GM12878 (cell line): ENCODE measurements around the gene CLTCL1. TPM values are rescaled to one million over a fixed set of nuclear protein-coding genes. Genes with fewer than 3 reads are reported as not detected.

Source experiments
- ATAC-seq: fragments of 200-7000 bp; cut with Tn5 transposase; 3 replicates; pipeline ENCODE4 v1.9.1; 2020; ENCODE audit warnings: mild to moderate bottlenecking, moderate library complexity
- BruUV-seq: library from RNA; stranded (reverse); fragments of 400-500 nt; replicated peaks from 2 replicates; lab custom pipeline; 2021; lab: Mats Ljungman, UMichigan
- CTCF ChIA-PET: fragments of 300-600 bp; sonication (Branson Sonifier 250); formaldehyde crosslinking; extraction: SDS; loops from one replicate; lab custom pipeline; 2021; ENCODE audit warnings: inconsistent platforms; lab: Yijun Ruan, JAX
- POLR2A ChIA-PET: fragments of 350-600 bp; formaldehyde crosslinking; extraction: SDS; loops from one replicate; lab custom pipeline; 2021; ENCODE audit warnings: inconsistent platforms; lab: Charles Lee
- RAD21 ChIA-PET: fragments of 300-600 bp; sonication (Branson Sonifier 250); formaldehyde crosslinking; loops from one replicate; lab custom pipeline; 2023; ENCODE audit warnings: antibody characterized with exemption; ENCODE audit not compliant: unreplicated experiment; lab: Charles Lee
- SMC1A ChIA-PET: fragments of 300-600 bp; sonication (Branson Sonifier 250); formaldehyde crosslinking; loops from one replicate; lab custom pipeline; 2023; ENCODE audit not compliant: unreplicated experiment, uncharacterized antibody; lab: Charles Lee
- DNase-seq: peaks from one replicate; pipeline ENCODE4 v3.0.0-alpha.2; 2011; ENCODE audit warnings: low read depth, low spot score
- FAIRE-seq: peaks from 3 replicates; lab custom pipeline; 2011; peaks lifted over from hg19 to GRCh38; lab: Jason Lieb, UNC
- H2AFZ ChIP-seq: 2 replicates; pipeline ENCODE4 v1.6.0; 2011; ENCODE audit warnings: low read depth, low read length, control low read depth; ENCODE audit not compliant: control insufficient read depth
- H3K27ac ChIP-seq: 2 replicates; pipeline ENCODE4 v1.5.1; 2011; ENCODE audit warnings: control low read depth; ENCODE audit not compliant: control insufficient read depth, insufficient read depth
- H3K27me3 ChIP-seq, 2 experiments: replicated peaks in 1 of 2; 2 replicates each; pipeline versions ENCODE4 v1.6.0 to v1.6.1; 2011; ENCODE audit warnings: low read length in 1 of 2; ENCODE audit not compliant: control insufficient read depth in 2 of 2, insufficient read depth in 2 of 2
- H3K36me3 ChIP-seq, 2 experiments: 2 replicates each; pipeline ENCODE4 v1.5.1; 2011; ENCODE audit warnings: low read length in 1 of 2; ENCODE audit not compliant: control insufficient read depth in 2 of 2, insufficient read depth in 2 of 2
- H3K4me1 ChIP-seq: 2 replicates; pipeline ENCODE4 v1.6.1; 2011; ENCODE audit warnings: mild to moderate bottlenecking, low read length, moderate library complexity, mixed read lengths; ENCODE audit not compliant: control insufficient read depth, insufficient read depth
- H3K4me2 ChIP-seq: 2 replicates; pipeline ENCODE4 v1.6.0; 2011; ENCODE audit warnings: control low read depth; ENCODE audit not compliant: control insufficient read depth, insufficient read depth
- H3K4me3 ChIP-seq: fragments of 200-600 bp; sonication (generic); 2 replicates; pipeline ENCODE4 v1.5.1; 2016
- H3K79me2 ChIP-seq: 2 replicates; pipeline ENCODE4 v1.6.0; 2011; ENCODE audit warnings: low read length; ENCODE audit not compliant: control insufficient read depth, insufficient read depth
- H3K9ac ChIP-seq: 2 replicates; pipeline ENCODE4 v1.8.0; 2011; ENCODE audit warnings: low read length, control low read depth, mixed read lengths; ENCODE audit not compliant: control insufficient read depth, insufficient read depth
- H3K9me3 ChIP-seq: replicated peaks from 3 replicates; pipeline ENCODE4 v1.5.1; 2011; ENCODE audit warnings: mild to moderate bottlenecking, low read length; ENCODE audit not compliant: control insufficient read depth, insufficient read depth
- H4K20me1 ChIP-seq: 2 replicates; pipeline ENCODE4 v1.6.0; 2011; ENCODE audit not compliant: control insufficient read depth, insufficient read depth
- E2F4 ChIP-seq: IDR thresholded peaks from 2 replicates; pipeline ENCODE4 v1.6.1; 2012; ENCODE audit warnings: low read depth, low read length, improper control_type of control experiment
- NFXL1 ChIP-seq: fragments of 450-650 bp; IDR thresholded peaks from 2 replicates; pipeline ENCODE4 v1.6.1; 2017; ENCODE audit warnings: antibody characterized with exemption, mild to moderate bottlenecking, borderline replicate concordance
- RUNX3 ChIP-seq: IDR thresholded peaks from 2 replicates; pipeline ENCODE4 v1.6.1; 2012; ENCODE audit warnings: low read length, inconsistent platforms
- ZBED1 ChIP-seq: IDR thresholded peaks from 2 replicates; pipeline ENCODE4 v1.6.1; 2016; ENCODE audit warnings: borderline replicate concordance
- WGBS: methylation state at CpG from one replicate; pipeline ENCODE4 v1.1.6; 2016; ENCODE audit warnings: low lambda C conversion rate; ENCODE audit not compliant: insufficient replicate concordance, insufficient coverage; ENCODE audit errors: missing lambda C conversion rate; 5-methylcytosine and 5-hydroxymethylcytosine counted together
- in situ Hi-C: fragments of 300-500 bp; cut with MboI; formaldehyde crosslinking; loops from 9 replicates; pipeline ENCODE4 v1.14.3; 2018; ENCODE audit warnings: mixed read lengths
- intact Hi-C: fragments of 100-400 bp; cut with micrococcal nuclease; formaldehyde crosslinking; loops from one replicate; pipeline ENCODE4 v1.14.2; 2022; ENCODE audit not compliant: unreplicated experiment
- polyA plus RNA-seq, 11 experiments: library from polyadenylated mRNA; depleted of rRNA in 4 of 11; unstranded in 6 of 11; stranded (reverse) in 5 of 11; fragments of >200 nt; fragmentation: Nextera tagmentation in 4 of 11; fragmentation: Illumina TruSeq in 1 of 11; extraction: Ambion mirVana in 4 of 11; extraction: Trizol in 1 of 11; gene quantifications; 1 replicate in 1 of 11; 2 replicates in 10 of 11; pipeline versions ENCODE4 v1.2.1 to v1.2.3, GENCODE V29; 2011 to 2016; ENCODE audit warnings: inconsistent platforms in 2 of 11, missing spikeins in 2 of 11, low read depth in 1 of 11
- total RNA-seq, 4 experiments: library from RNA; depleted of rRNA in 3 of 4; stranded (reverse); fragments of >200 nt in 3 of 4; fragmentation: Illumina TruSeq in 1 of 4; extraction: Trizol in 1 of 4; gene quantifications; 2 replicates each; pipeline versions ENCODE4 v1.2.1 to v1.2.3, GENCODE V29; 2013 to 2021

CLTCL1 gene
- total and polyA plus RNA-seq, 10 of the 15 experiments (the other 5 are each of a cell fraction or from before 2014, with no cell fraction given) = under 0.01 to 0.35 (median 0.12) TPM; not detected in 2

GRCh38 chr22:19215360-19215759 lies 76.2 kb downstream of the CLTCL1 start:
- RAD21 ChIA-PET = interaction anchor here (1.2 kb wide), 1 partner anchor 37 kb away, joined by 3 read pairs; the partner anchor contains the start of gene SLC25A1
- Histone ChIP-seq H3K27me3 (peaks cover 0 to 2% of the 10 kb centered on the region in 2 experiments; a peak in 1 of 4 replicates), H3K36me3 (no peaks in the 10 kb centered on the region), H3K4me2 (no peak overlapping the region), H4K20me1 (no peaks in the 10 kb centered on the region), H2AFZ (no peak overlapping the region), H3K9me3 (no peaks in the 10 kb centered on the region), H3K79me2 (no peaks in the 10 kb centered on the region), H3K27ac (no peak overlapping the region), H3K9ac (no peak overlapping the region)
- no TSS peak for BruUV-seq
- POLR2A ChIA-PET = no interaction called here
- intact Hi-C loops = loop anchor here (10.0 kb wide), 1 partner anchor 49 kb away; no protein-coding TSS in a partner anchor
- FAIRE-seq (no peak), ATAC-seq (no peak), DNase-seq (no peak)
- 81% methylated on average over 14 of the region's 14 CpGs for WGBS
- SMC1A ChIA-PET = interaction anchor here (1.5 kb wide), 1 partner anchor 21 kb away, joined by 3 read pairs; no protein-coding TSS in a partner anchor
- TF ChIP-seq E2F4 = no peak
- no peak for TF ChIP-seq ZBED1
- TF ChIP-seq, all 136 proteins: peak for 0
- in situ Hi-C loops = no loop called here
- CTCF ChIA-PET = no interaction called here
- H3K4me1 ChIP-seq = no peaks in the 10 kb centered on the region; the same call in 1 of the 2 replicates
- H3K4me3 ChIP-seq = no peak overlapping the region

- Histone ChIP-seq H4K20me1 (no peaks in the 10 kb centered on the region), H3K4me3 (no peak overlapping the region), H3K79me2 (no peaks in the 10 kb centered on the region), H3K27ac (no peak overlapping the region), H3K4me1 (no peaks in the 10 kb centered on the region; the same call in 1 of the 2 replicates), H3K27me3 (peaks cover 0 to 3% of the 10 kb centered on the region in 2 experiments; a peak in 2 of 4 replicates), H3K4me2 (no peak overlapping the region), H3K9ac (no peak overlapping the region), H3K9me3 (no peaks in the 10 kb centered on the region), H3K36me3 (no peaks in the 10 kb centered on the region), H2AFZ (no peak overlapping the region)
- TF ChIP-seq RUNX3 (no peak), NFXL1 (no peak)
- ChIA-PET RAD21 (no interaction called here), SMC1A (no interaction called here), POLR2A (interaction anchor here (0.7 kb wide), 1 partner anchor 179 kb away, joined by 3 read pairs; no protein-coding TSS in a partner anchor), CTCF (no interaction called here)
- FAIRE-seq (no peak), DNase-seq (no peak), ATAC-seq (no peak)
- WGBS = 63% methylated on average over 4 of the region's 4 CpGs
- BruUV-seq = no TSS peak
- intact Hi-C loops (loop anchor here (10.0 kb wide), 1 partner anchor 51 kb away; no protein-coding TSS in a partner anchor), in situ Hi-C loops (no loop called here)
These were observed 77.4 kb downstream of the CLTCL1 start for GRCh38 chr22:19214078-19214473.
